K562 (cell line): ENCODE measurements around the gene YBX1. TPM values are rescaled to one million over a fixed set of nuclear protein-coding genes. Genes with fewer than 3 reads are reported as not detected.

Experiments used
- ARID4B ChIP-seq: sonication (generic); formaldehyde crosslinking; IDR thresholded peaks from 2 replicates; pipeline ENCODE4 v1.8.0; 2022; ENCODE audit warnings: mild to moderate bottlenecking, missing genetic modification reagents
- BDP1 ChIP-seq: IDR thresholded peaks from 3 replicates; pipeline ENCODE4 v1.6.1; 2011; ENCODE audit not compliant: insufficient read length, insufficient read depth
- GATAD2A ChIP-seq: fragments of 450-650 bp; IDR thresholded peaks from 2 replicates; pipeline ENCODE4 v1.6.1; 2017
- IFI16 ChIP-seq: fragments of 250-450 bp; sonication (Bioruptor Pico); IDR thresholded peaks from 2 replicates; pipeline ENCODE4 v2.1.2; 2022; ENCODE audit warnings: mild to moderate bottlenecking, inconsistent platforms
- MAFG ChIP-seq: fragments of 450-650 bp; conservative IDR thresholded peaks from 2 replicates; pipeline ENCODE4 v1.6.1; 2016; ENCODE audit warnings: missing genetic modification characterization, missing compliant biosample characterization
- MEIS2 ChIP-seq: fragments of 450-650 bp; IDR thresholded peaks from 2 replicates; pipeline ENCODE4 v1.6.1; 2014; ENCODE audit warnings: mild to moderate bottlenecking; ENCODE audit not compliant: partially characterized antibody
- NKRF ChIP-seq: fragments of 450-650 bp; IDR thresholded peaks from 2 replicates; pipeline ENCODE4 v1.6.1; 2016; ENCODE audit warnings: borderline replicate concordance
- PCBP2 ChIP-seq: fragments of 200-400 bp; formaldehyde crosslinking; IDR thresholded peaks from 2 replicates; pipeline ENCODE4 v1.6.1; 2018; ENCODE audit warnings: low read length, low read depth, mild to moderate bottlenecking, moderate library complexity; ENCODE audit not compliant: poor library complexity, severe bottlenecking
- POLR2H ChIP-seq: IDR thresholded peaks from 2 replicates; pipeline ENCODE4 v1.6.1; 2016; ENCODE audit warnings: missing genetic modification characterization, low read depth, mild to moderate bottlenecking, control low read depth, missing compliant biosample characterization, moderate library complexity
- RBM39 ChIP-seq: fragments of 200-400 bp; formaldehyde crosslinking; optimal IDR thresholded peaks from 2 replicates; pipeline ENCODE3; 2018; ENCODE audit warnings: low read depth, low read length
- TCFL5 ChIP-seq: fragments of 250-450 bp; sonication (Bioruptor Pico); conservative IDR thresholded peaks from 2 replicates; pipeline ENCODE4 v1.6.1; 2021; ENCODE audit warnings: mild to moderate bottlenecking, moderate library complexity, matching md5 sums
- ZC3H11A ChIP-seq: IDR thresholded peaks from 2 replicates; pipeline ENCODE4 v1.6.1; 2012; ENCODE audit warnings: low read depth, low read length, improper control_type of control experiment
- ZC3H8 ChIP-seq: fragments of 450-650 bp; IDR thresholded peaks from 2 replicates; pipeline ENCODE4 v1.6.1; 2017
- ZKSCAN1 ChIP-seq: fragments of 150-350 bp; IDR thresholded peaks from 2 replicates; pipeline ENCODE4 v1.6.1; 2016; ENCODE audit warnings: low read depth, low read length
- ZNF324 ChIP-seq: fragments of 250-450 bp; sonication (Bioruptor Pico); IDR thresholded peaks from 2 replicates; pipeline ENCODE4 v1.4.0; 2020; ENCODE audit warnings: mild to moderate bottlenecking
- ZNF444 ChIP-seq: fragments of 250-450 bp; sonication (Bioruptor Pico); IDR thresholded peaks from 2 replicates; pipeline ENCODE4 v1.4.0; 2020; ENCODE audit warnings: mild to moderate bottlenecking, moderate library complexity
- ZNF551 ChIP-seq: fragments of 250-450 bp; sonication (Bioruptor Pico); IDR thresholded peaks from 2 replicates; pipeline ENCODE4 v1.5.0; 2021; ENCODE audit warnings: mild to moderate bottlenecking, moderate library complexity
- polyA plus RNA-seq, 8 experiments: library from polyadenylated mRNA; depleted of rRNA in 4 of 8; stranded (reverse) in 5 of 8; unstranded in 3 of 8; fragments of >200 nt; fragmentation: Nextera tagmentation in 2 of 8; fragmentation: Illumina TruSeq in 1 of 8; extraction: Ambion mirVana in 2 of 8; extraction: Trizol in 1 of 8; gene quantifications; 2 replicates each; pipeline versions ENCODE4 v1.2.1 to v1.2.3, GENCODE V29; 2011 to 2014; ENCODE audit warnings: inconsistent platforms in 1 of 8, missing spikeins in 1 of 8
- total RNA-seq, 7 experiments: library from RNA; depleted of rRNA in 6 of 7; stranded (reverse); fragments of >200 nt in 6 of 7; fragmentation: Illumina TruSeq in 2 of 7; extraction: Trizol in 2 of 7; gene quantifications; 2 replicates each; pipeline versions ENCODE4 v1.2.1 to v1.2.3, GENCODE V29; 2011 to 2021; ENCODE audit warnings: low replicate concordance in 1 of 7
- TF ChIP-seq, protein P1 (sequence below), 2 experiments: IDR thresholded peaks; 2 replicates each; pipeline ENCODE4 v1.6.1; 2011; ENCODE audit warnings: borderline replicate concordance in 1 of 2, control low read depth in 1 of 2, low read depth in 1 of 2, low read length in 1 of 2, mild to moderate bottlenecking in 1 of 2, mixed read lengths in 1 of 2, moderate library complexity in 1 of 2; ENCODE audit not compliant: insufficient read depth in 1 of 2, insufficient read length in 1 of 2, poor library complexity in 1 of 2, severe bottlenecking in 1 of 2; ENCODE audit errors: extremely low read depth in 1 of 2
- TF ChIP-seq, protein P2 (sequence below): IDR thresholded peaks from 2 replicates; pipeline ENCODE4 v1.6.1; 2012; ENCODE audit warnings: low read depth, low read length, improper control_type of control experiment, borderline replicate concordance

Gene YBX1
- total and polyA plus RNA-seq, 9 of the 15 experiments (the other 6 are each of a cell fraction or from before 2014, with no cell fraction given) = 363 to 1,955 (median 1,216) TPM

DNA sequence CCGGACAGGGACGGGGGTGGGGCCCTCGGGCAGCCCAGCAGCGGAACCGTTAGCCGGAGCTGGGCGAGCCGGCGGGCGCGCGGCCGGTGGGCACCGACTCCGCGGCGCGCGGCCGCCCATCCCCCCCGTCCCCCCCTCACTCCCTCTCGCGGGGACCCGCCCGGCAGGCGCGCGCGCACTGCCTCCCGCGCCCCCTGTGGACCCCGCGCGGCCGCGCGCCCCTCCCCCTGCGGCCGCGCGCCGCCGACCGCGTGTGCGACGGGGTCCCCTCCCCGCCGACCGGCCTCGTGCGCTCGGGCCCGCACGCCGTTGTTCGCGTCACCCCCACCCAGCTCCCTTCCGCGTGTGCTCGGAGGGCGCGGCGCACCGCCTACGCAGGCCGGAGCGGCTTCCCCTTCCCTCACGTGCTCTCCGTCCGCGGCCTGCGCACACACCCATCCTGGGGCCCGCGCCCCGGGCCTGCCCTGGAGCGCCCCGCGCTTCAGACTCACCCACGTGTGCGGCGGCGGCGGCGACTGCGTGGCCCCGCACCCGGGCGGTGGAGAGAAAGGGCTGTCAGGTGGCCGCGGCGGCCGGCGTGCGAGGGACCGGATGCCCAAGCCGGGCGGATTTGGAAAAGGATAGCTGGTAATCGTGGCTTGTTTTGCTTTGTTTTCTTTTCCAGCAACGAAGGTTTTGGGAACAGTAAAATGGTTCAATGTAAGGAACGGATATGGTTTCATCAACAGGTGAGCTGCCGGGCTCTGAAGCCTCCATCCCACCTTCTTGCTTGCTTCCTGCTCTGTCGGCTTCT lies 717 bp downstream of the YBX1 start (continued):
- TF ChIP-seq ZKSCAN1 (no peak), ARID4B (CRISPR knock-in tag) (peak; percentile 98), ZNF444 (CRISPR knock-in tag) (no peak), ZC3H11A (no peak), MEIS2 (no peak), NKRF (peak; percentile 92), IFI16 (CRISPR knock-in tag) (no peak), ZNF324 (CRISPR knock-in tag) (no peak), TCFL5 (CRISPR knock-in tag) (no peak), ZC3H8 (no peak), GATAD2A (0 out of 2 replicates have a peak, but pooled peaks have one; percentile 23), RBM39 (no peak), BDP1 (no peak), MAFG (tag) (no peak), PCBP2 (no peak), ZNF551 (CRISPR knock-in tag) (no peak), POLR2H (no peak)
- TF ChIP-seq, protein P1, sequence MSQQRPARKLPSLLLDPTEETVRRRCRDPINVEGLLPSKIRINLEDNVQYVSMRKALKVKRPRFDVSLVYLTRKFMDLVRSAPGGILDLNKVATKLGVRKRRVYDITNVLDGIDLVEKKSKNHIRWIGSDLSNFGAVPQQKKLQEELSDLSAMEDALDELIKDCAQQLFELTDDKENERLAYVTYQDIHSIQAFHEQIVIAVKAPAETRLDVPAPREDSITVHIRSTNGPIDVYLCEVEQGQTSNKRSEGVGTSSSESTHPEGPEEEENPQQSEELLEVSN (IDR thresholded peaks at IDR 0.05; ENCODE audit: borderline replicate concordance in 1 of 2, extremely low read depth in 1 of 2, insufficient read depth in 1 of 2, insufficient read length in 1 of 2, low read depth in 1 of 2, low read length in 1 of 2, poor library complexity in 1 of 2, severe bottlenecking in 1 of 2) = peak; percentile 84 to 90
- TF ChIP-seq, protein P2, sequence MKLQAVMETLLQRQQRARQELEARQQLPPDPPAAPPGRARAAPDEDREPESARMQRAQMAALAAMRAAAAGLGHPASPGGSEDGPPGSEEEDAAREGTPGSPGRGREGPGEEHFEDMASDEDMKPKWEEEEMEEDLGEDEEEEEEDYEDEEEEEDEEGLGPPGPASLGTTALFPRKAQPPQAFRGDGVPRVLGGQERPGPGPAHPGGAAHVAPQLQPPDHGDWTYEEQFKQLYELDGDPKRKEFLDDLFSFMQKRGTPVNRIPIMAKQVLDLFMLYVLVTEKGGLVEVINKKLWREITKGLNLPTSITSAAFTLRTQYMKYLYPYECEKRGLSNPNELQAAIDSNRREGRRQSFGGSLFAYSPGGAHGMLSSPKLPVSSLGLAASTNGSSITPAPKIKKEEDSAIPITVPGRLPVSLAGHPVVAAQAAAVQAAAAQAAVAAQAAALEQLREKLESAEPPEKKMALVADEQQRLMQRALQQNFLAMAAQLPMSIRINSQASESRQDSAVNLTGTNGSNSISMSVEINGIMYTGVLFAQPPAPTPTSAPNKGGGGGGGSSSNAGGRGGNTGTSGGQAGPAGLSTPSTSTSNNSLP = no peak
